ENCODE results near the gene COL3A1.

The COL3A1 gene

DNA sequence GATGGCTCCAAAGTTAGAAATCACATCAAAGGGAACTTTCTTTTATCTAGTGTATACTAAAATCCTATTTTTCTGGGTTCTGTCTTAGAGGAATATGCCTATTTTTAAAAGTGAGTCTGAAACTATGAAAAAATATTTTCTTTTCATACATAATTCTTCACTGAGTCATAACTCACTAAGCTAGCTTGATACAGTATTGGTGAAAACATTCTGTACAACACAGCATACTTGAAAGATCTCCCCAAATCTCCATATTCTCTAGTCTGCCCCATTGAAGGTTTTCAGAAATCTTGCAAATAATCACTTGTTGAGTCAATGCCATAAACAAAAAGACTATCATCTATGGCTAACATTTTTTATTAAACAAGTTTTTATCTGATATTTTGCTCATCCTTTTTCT, 44.5 kb downstream of the COL3A1 start:
- DNase-seq = no peak

DNA sequence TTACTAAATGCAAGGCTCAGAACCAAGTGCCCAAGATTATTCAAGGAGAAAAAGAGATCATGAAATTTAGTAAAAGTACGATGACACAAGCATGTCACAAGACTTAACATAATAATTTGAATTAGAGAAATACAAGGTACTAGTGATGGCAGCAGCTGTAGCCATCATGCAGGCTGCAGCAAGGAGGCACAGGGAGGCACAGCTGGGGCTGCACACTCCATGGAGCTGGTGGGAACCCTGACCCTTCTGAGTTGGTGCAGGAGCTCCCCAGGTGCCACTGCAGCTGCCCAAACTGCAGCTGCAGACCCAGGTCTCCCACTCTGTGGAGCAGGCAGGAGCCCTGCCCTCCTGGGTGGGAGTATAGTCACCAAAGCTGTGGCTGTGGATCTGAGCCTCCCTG, 46.0 kb downstream of the COL3A1 start:
- DNase-seq = no peak

DNA sequence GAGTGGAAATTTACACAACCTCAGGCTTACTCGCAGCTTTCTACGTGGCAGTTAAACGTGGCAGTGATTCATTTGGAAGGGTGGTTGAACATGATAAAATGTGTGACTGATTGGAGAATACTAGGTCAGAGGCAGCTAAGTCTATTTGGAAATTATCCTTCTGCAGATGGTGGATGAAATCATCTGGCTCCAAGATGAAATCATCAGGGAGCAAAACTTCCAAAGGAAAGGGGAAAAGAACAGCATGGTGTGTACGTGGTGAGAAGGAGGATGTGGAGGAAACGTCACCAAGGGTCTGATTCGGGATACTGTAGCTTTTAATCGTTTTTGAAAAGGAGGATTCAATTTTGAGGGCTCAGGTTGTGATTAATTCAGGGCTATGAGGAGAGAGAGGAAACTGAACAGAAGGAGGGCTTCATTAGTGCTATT, 47.9 kb downstream of the COL3A1 start:
- DNase-seq = no peak

DNA sequence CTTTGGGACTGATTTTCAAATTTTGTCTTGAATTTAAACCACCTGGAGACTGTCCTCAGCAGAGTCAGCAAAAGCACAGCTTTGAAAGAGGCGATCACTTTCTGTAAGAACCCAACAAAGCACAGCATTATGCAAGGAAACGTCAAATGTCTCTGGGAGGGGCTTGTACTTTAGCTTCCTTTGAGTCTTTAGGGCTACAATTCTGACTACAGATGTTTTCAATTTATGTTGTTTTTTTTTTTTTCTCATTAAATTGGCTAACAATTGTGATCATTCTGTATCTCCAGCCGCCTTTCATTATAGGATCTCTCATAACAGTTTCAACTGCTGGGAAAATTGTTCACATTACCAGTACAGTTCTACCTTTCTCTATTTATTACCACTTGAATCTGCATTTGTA, 48.3 kb downstream of the COL3A1 start:
- DNase-seq = no peak

GRCh38 chr2:189024901-189025618, 50.9 kb downstream of the COL3A1 start:
- DNase-seq = no peak

- no peak for DNase-seq
Measured at GRCh38 chr2:189037518-189037917, 63.3 kb downstream of the COL3A1 start.

GRCh38 chr2:189045836-189046235, 71.7 kb downstream of the COL3A1 start:
- DNase-seq = no peak

DNA sequence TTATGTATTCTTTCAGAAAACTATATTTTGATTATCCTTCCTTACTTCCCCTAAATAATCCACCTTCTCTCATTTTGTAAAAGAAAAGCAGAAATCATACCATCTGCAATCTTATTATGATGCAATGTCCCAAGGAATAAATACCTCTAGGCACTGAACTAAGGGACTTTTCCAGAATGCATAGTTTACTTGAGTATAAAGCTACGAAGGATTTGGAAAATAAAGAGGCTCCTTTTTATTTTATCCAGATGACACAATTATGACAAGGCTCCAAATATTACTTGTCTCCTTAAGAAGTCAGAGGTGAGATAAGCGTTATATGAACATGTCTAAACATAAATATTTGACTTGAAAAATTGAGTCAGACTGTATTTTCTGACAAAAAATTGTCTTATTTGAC, 72.1 kb downstream of the COL3A1 start:
- no peak for DNase-seq

GRCh38 chr2:189047171-189047888, 73.2 kb downstream of the COL3A1 start:
- no peak for DNase-seq

DNA sequence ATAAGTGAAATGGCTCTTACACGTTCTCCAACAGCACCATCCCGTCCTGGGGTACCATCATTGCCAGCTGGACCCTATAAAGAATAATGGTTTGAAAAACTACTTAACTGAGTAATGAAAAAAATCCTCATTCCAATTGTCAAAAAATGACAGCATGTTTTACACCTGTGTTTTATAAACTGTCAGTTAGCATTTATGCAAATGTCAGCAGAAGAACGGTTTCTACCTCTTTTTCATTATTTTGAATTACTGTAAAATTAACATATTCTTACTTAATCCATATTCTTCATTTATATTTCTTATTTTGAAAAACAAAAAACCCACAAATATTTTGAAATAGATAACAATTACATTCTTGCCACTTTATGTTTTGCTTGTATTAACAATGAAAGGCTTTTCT, 74.0 kb downstream of the COL3A1 start:
- no peak for DNase-seq

GRCh38 chr2:189049709-189050164, 75.6 kb downstream of the COL3A1 start:
- no peak for DNase-seq

GRCh38 chr2:189050165-189050712, 76.1 kb downstream of the COL3A1 start:
- DNase-seq = no peak

DNA sequence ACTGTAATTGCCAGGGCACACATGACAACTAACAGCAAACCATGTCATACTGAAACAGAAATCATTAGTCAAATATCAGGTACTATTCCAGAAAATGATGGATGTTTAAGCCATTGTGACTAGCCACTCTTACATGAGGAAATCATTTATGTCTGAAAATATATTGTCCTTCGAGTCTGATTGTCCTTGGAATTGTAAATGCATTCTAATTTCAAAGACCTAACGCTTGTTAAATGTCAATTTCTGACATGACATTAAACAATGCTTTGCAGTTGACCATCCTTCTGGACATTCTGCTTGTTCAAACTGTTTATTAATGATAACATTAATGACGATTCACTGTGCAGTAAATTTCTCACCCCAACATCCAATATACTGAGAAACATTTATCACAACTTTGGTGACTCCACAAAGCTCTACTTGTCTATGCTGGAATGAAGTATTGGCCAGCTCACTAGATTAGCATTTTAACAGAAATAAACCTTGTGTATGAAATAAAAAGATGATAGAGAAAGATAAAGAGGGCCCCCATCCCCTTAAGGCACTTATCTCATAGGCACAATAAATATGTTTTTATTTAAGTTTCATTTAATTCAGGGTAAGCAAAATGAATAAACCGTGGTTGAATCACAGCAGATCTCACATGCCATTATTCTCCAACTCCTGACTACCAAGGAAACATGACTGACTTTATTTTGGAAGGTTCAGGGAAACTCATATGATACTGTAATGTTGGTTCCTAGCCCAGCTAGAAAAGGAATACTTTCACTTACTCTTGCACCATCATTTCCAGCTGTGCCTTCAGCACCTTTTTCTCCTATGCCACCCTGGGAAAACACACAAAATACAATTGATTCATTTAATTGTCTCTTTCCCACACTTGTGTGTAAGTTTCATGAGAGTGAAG, 82.3 kb downstream of the COL3A1 start:
- DNase-seq = no peak

- DNase-seq = no peak
Measured at GRCh38 chr2:189057316-189057715, 83.1 kb downstream of the COL3A1 start.

GRCh38 chr2:189060096-189060642, 86.0 kb downstream of the COL3A1 start:
- no peak for DNase-seq
